Mesenchymal stem cell (in vitro differentiated cells and primary cell): ENCODE measurements around the gene SYNE1.
"Not testable (repeated sequence)": the region's sequence is repeated elsewhere in the genome, so short reads cannot be mapped to it uniquely, and the experiment has no call there.

Source experiments
- DNase-seq: peaks from one replicate; pipeline ENCODE4 v3.0.0-alpha.2; 2013
- H2AFZ ChIP-seq: one replicate; pipeline ENCODE4 v1.6.1; 2013; ENCODE audit warnings: low read depth, mild to moderate bottlenecking, control low read depth, inconsistent platforms, low read length, moderate library complexity
- H2AK5ac ChIP-seq: 2 replicates; pipeline ENCODE4 v1.6.1; 2013; ENCODE audit warnings: low read length, moderate library complexity, mild to moderate bottlenecking, inconsistent platforms; ENCODE audit not compliant: severe bottlenecking
- H2BK120ac ChIP-seq: one replicate; pipeline ENCODE4 v1.6.1; 2013; ENCODE audit warnings: low read depth, mild to moderate bottlenecking, inconsistent platforms, low read length, moderate library complexity
- H2BK12ac ChIP-seq, 2 experiments: one replicate each; pipeline ENCODE4 v1.6.1; 2013; ENCODE audit warnings: inconsistent platforms in 2 of 2, low read length in 2 of 2, mild to moderate bottlenecking in 2 of 2, moderate library complexity in 2 of 2, control low read depth in 1 of 2
- H2BK15ac ChIP-seq: one replicate; pipeline ENCODE4 v1.6.1; 2013; ENCODE audit warnings: mild to moderate bottlenecking, low read depth, inconsistent platforms; ENCODE audit not compliant: poor library complexity, severe bottlenecking
- H2BK5ac ChIP-seq: 2 replicates; pipeline ENCODE4 v1.6.1; 2013; ENCODE audit warnings: low read depth, mild to moderate bottlenecking, low read length, control low read depth, inconsistent platforms; ENCODE audit not compliant: poor library complexity, severe bottlenecking
- H3K14ac ChIP-seq, 2 experiments: one replicate each; pipeline ENCODE4 v1.6.1; 2013; ENCODE audit warnings: inconsistent platforms in 2 of 2, low read length in 2 of 2, control low read depth in 1 of 2, mild to moderate bottlenecking in 1 of 2, moderate library complexity in 1 of 2
- H3K18ac ChIP-seq, 2 experiments: one replicate each; pipeline ENCODE4 v1.6.1; 2013; ENCODE audit warnings: inconsistent platforms in 2 of 2, low read length in 2 of 2, control low read depth in 1 of 2, low read depth in 1 of 2, mild to moderate bottlenecking in 1 of 2
- H3K23ac ChIP-seq, 2 experiments: one replicate each; pipeline ENCODE4 v1.6.1; 2013; ENCODE audit warnings: inconsistent platforms in 2 of 2, low read length in 2 of 2, mild to moderate bottlenecking in 2 of 2, moderate library complexity in 2 of 2, control low read depth in 1 of 2
- H3K27ac ChIP-seq: 2 replicates; pipeline ENCODE4 v1.5.1; 2013; ENCODE audit warnings: mild to moderate bottlenecking, moderate library complexity, low read length, control low read depth, inconsistent platforms; ENCODE audit not compliant: poor library complexity, severe bottlenecking
- H3K27me3 ChIP-seq, 2 experiments: 2 replicates each; pipeline versions ENCODE4 v1.6.1 to v1.7.0; 2013; ENCODE audit warnings: low read length in 2 of 2, mild to moderate bottlenecking in 2 of 2, moderate library complexity in 2 of 2, control low read depth in 1 of 2, inconsistent platforms in 1 of 2; ENCODE audit not compliant: control insufficient read depth in 1 of 2, insufficient read depth in 1 of 2
- H3K36me3 ChIP-seq, 2 experiments: 2 replicates each; pipeline versions ENCODE4 v1.6.1 to v1.7.0; 2013; ENCODE audit warnings: low read length in 2 of 2, control low read depth in 1 of 2, inconsistent platforms in 1 of 2, low read depth in 1 of 2, mild to moderate bottlenecking in 1 of 2; ENCODE audit not compliant: insufficient read depth in 2 of 2, control insufficient read depth in 1 of 2
- H3K4ac ChIP-seq, 2 experiments: one replicate each; pipeline ENCODE4 v1.6.1; 2013; ENCODE audit warnings: inconsistent platforms in 2 of 2, low read length in 2 of 2, mild to moderate bottlenecking in 2 of 2, moderate library complexity in 2 of 2, control low read depth in 1 of 2, low read depth in 1 of 2
- H3K4me1 ChIP-seq: 2 replicates; pipeline ENCODE4 v1.6.1; 2013; ENCODE audit warnings: low read depth, low read length, control low read depth; ENCODE audit not compliant: control insufficient read depth, insufficient read depth
- H3K4me2 ChIP-seq: 2 replicates; pipeline ENCODE4 v1.6.1; 2013; ENCODE audit warnings: low read length, mild to moderate bottlenecking, inconsistent platforms; ENCODE audit not compliant: poor library complexity, severe bottlenecking
- H3K4me3 ChIP-seq, 2 experiments: 2 replicates each; pipeline versions ENCODE4 v1.5.1 to v1.7.0; 2013; ENCODE audit warnings: low read length in 2 of 2, mild to moderate bottlenecking in 2 of 2, control low read depth in 1 of 2, low read depth in 1 of 2; ENCODE audit not compliant: insufficient read depth in 1 of 2
- H3K79me1 ChIP-seq: replicated peaks from 2 replicates; pipeline ENCODE4 v1.6.1; 2013; ENCODE audit warnings: mild to moderate bottlenecking, control low read depth, low read length, inconsistent platforms; ENCODE audit not compliant: poor library complexity, severe bottlenecking
- H3K9ac ChIP-seq: 2 replicates; pipeline ENCODE4 v1.7.0; 2013; ENCODE audit warnings: mild to moderate bottlenecking, low read length, moderate library complexity
- H3K9me3 ChIP-seq: 2 replicates; pipeline ENCODE4 v1.7.0; 2013; ENCODE audit warnings: mild to moderate bottlenecking, low read length; ENCODE audit not compliant: control insufficient read depth
- H4K8ac ChIP-seq: one replicate; pipeline ENCODE4 v1.6.1; 2013; ENCODE audit warnings: inconsistent platforms, mild to moderate bottlenecking, low read length, moderate library complexity
- H4K91ac ChIP-seq: one replicate; pipeline ENCODE4 v1.6.1; 2013; ENCODE audit warnings: mild to moderate bottlenecking, low read length, inconsistent platforms
- WGBS: methylation state at CpG from one replicate; pipeline ENCODE4 v1.1.7; 2013; ENCODE audit warnings: mixed read lengths; 5-methylcytosine and 5-hydroxymethylcytosine counted together

Gene SYNE1

DNA sequence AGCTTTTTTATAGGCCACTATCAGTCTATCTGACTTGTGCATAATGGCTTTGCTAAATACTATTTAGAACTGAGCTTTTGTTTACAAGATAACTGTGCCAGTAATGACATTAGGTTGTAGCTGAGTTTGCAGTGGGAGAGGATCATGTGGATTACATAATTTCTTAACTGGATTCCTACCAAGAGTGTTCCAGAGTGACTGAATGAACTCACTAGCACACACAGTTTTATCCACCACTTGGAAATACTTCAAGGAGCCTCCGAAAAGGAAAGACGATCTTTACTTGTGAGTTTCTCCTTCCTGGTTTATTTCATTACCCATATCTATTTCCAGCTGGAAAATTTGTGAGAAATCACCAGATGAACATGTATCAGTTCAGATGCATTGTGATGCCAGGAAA, 10.9 kb upstream of the SYNE1 start:
- no peak overlapping the region for H2BK12ac ChIP-seq
- no peak overlapping the region for H3K14ac ChIP-seq
- no peaks in the 10 kb centered on the region for H3K79me1 ChIP-seq
- H4K91ac ChIP-seq, result no peak overlapping the region
- H3K9ac ChIP-seq, result peak overlapping the region; percentile 46
- H4K8ac ChIP-seq, result no peak overlapping the region
- no peaks in the 10 kb centered on the region for H3K36me3 ChIP-seq
- no peak overlapping the region for H2AFZ ChIP-seq
- no peak overlapping the region for H3K18ac ChIP-seq
- no peaks in the 10 kb centered on the region for H3K9me3 ChIP-seq
- no peak overlapping the region for H3K27ac ChIP-seq
- no peak overlapping the region for H3K23ac ChIP-seq
- H2BK5ac ChIP-seq, result no peak overlapping the region
- H2BK15ac ChIP-seq, result no peak overlapping the region
- no peak overlapping the region for H2AK5ac ChIP-seq
- H3K4me3 ChIP-seq, result peak overlapping the region in 1 of 2 experiments; percentile 41
- no peaks in the 10 kb centered on the region for H3K4me1 ChIP-seq
- no peak for DNase-seq
- peaks cover 0 to 6% of the 10 kb centered on the region in 2 experiments for H3K27me3 ChIP-seq
- H2BK120ac ChIP-seq, result no peak overlapping the region
- no peak overlapping the region for H3K4ac ChIP-seq
- no peak overlapping the region for H3K4me2 ChIP-seq
- 60% methylated on average over 1 of the region's 2 CpGs for WGBS

DNA sequence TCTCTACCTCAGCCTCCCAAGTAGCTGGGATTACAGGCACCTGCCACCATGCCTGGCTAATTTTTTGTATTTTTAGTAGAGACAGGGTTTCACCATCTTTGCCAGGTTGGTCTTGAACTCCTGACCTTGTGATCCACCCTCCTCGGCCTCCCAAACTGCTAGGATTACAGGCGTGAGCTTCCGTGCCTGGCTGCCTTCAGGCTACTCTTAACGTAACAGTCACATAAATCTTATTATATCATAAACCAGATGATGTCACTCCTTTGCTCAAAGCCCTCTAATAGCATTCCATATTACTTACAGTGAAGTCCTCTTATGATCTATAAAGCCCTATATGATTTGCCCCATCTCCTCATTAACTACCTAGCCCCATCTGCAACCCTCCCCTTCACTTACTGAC, 9.6 kb upstream of the SYNE1 start:
- not testable (repeated sequence) for H3K18ac ChIP-seq, H3K4me2 ChIP-seq, H3K4me3 ChIP-seq, H3K27ac ChIP-seq, H4K91ac ChIP-seq, H3K4me1 ChIP-seq, H2BK5ac ChIP-seq, DNase-seq, H2BK120ac ChIP-seq, H4K8ac ChIP-seq, H2BK12ac ChIP-seq, H3K4ac ChIP-seq, H2AK5ac ChIP-seq, H2AFZ ChIP-seq, H3K9me3 ChIP-seq, H3K27me3 ChIP-seq, H3K14ac ChIP-seq, H3K9ac ChIP-seq, H3K79me1 ChIP-seq, H2BK15ac ChIP-seq, H3K36me3 ChIP-seq, H3K23ac ChIP-seq
- 88% methylated on average over 4 of the region's 4 CpGs for WGBS

DNA sequence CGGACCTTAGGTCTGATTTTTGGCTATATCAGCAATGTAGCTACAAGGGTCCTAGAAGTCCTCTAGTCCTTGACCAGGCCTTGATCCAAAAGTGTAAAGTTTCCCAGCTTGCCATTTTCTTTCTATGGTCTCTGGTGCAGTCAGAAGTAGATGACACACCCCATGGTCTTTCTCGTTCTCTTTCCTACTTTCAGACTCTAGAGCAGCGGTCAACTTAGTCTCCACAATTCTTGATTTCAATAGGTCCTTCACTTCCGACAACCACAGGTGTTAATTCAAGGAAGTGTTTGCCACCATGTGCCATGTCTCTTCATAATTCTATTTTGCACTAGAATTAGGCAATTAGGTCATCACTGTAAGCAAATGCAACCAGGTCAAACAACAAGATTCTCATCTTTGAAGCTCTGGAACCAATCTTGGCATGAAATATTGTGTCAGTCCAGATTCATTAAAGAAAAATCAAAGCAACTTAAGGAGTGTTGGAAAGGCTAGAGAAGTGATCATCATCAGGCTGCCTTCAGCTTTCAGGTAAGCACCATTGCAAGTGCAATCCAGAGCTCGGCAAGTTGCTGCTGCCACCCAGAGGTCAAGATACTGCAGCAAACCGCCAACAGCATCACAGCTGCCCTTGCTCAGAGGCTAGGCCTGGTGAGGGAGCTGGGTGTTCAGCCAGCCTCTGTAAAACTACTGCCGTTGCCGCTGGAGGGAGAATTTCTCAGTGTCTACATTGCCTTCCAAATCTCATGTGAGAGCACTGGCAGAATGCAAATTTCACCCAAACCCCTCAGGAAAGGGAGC, 5.6 kb upstream of the SYNE1 start:
- Histone ChIP-seq H3K23ac (no peak overlapping the region), H3K9me3 (no peaks in the 10 kb centered on the region)
- 37% methylated on average over 8 of the region's 8 CpGs for WGBS

DNA sequence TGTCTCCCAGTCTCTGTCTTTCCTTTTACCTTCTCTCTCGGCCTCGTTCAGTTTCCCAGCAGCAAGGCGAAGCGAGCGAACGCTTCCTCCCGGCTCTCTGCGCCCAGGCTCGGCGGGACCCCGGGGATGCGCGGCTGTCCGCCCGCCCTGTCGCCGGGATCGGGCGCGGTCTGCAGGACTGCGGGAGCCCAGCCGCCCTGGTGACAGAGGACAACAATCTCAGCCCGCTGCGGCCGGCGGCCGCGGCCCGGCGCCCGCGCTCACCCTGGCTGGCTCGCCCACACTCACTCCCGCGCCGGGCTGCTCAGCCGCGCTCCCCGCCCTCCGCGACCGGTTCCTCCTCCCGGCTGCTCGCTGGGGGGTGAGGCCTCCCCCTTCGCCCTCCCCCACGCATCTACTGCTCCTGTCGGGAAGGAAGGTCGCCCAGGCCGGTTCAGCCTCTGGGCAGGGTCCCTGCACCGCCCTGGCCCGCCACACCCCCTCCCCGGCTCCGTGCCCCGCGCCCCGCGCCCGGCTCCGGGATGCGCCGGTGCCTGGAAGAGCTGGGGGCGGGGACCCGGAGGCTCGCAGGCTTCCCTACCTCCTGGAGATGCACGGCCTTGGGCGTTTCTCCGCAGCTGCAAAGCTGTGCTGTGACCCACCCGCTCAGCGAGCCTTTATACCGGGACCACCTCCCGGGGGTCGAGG, 410 bp downstream of the SYNE1 start:
- DNase-seq, result peak; percentile 6

More for the DNA sequence above, 5.6 kb upstream of the SYNE1 start:
- Histone ChIP-seq H3K9ac (no peak overlapping the region), H3K4me3 (no peak overlapping the region), H3K79me1 (no peaks in the 10 kb centered on the region), H3K4me1 (no peaks in the 10 kb centered on the region), H2BK120ac (no peak overlapping the region), H2BK12ac (no peak overlapping the region), H3K18ac (no peak overlapping the region), H4K91ac (no peak overlapping the region), H3K4me2 (no peak overlapping the region), H4K8ac (no peak overlapping the region), H2AK5ac (no peak overlapping the region), H2AFZ (no peak overlapping the region), H2BK5ac (no peak overlapping the region), H3K27ac (no peak overlapping the region), H3K27me3 (peaks cover 2 to 16% of the 10 kb centered on the region in 2 experiments), H3K36me3 (no peaks in the 10 kb centered on the region), H3K4ac (no peak overlapping the region), H3K14ac (no peak overlapping the region), H2BK15ac (no peak overlapping the region)
- DNase-seq, result peak; percentile 15

More for the DNA sequence above, 410 bp downstream of the SYNE1 start:
- Histone ChIP-seq H3K9me3 (no peaks in the 10 kb centered on the region), H2BK120ac (no peak overlapping the region), H2BK15ac (no peak overlapping the region), H3K36me3 (no peaks in the 10 kb centered on the region), H3K27me3 (peaks cover 7 to 34% of the 10 kb centered on the region in 2 experiments), H3K79me1 (no peaks in the 10 kb centered on the region), H4K91ac (no peak overlapping the region), H3K27ac (no peak overlapping the region), H2AK5ac (no peak overlapping the region), H2BK12ac (no peak overlapping the region), H3K14ac (no peak overlapping the region), H3K4me1 (peaks cover 15% of the 10 kb centered on the region), H3K4ac (no peak overlapping the region), H3K4me3 (peak overlapping the region; percentile 63 to 96), H2BK5ac (no peak overlapping the region), H2AFZ (peak overlapping the region; percentile 44), H3K9ac (peak overlapping the region; percentile 80), H3K18ac (no peak overlapping the region), H3K23ac (no peak overlapping the region), H3K4me2 (peak overlapping the region; percentile 97), H4K8ac (no peak overlapping the region)
- under 1% methylated on average over 65 of the region's 72 CpGs for WGBS
